HG03558 (cell line): ENCODE measurements around the gene EIPR1.

Experiments used
- ATAC-seq: cut with Tn5 transposase; IDR thresholded peaks from one replicate; pipeline ENCODE4 v1.9.1; 2021; ENCODE audit warnings: moderate number of reproducible peaks; ENCODE audit not compliant: unreplicated experiment; ENCODE audit errors: extremely low read depth

EIPR1 gene

DNA sequence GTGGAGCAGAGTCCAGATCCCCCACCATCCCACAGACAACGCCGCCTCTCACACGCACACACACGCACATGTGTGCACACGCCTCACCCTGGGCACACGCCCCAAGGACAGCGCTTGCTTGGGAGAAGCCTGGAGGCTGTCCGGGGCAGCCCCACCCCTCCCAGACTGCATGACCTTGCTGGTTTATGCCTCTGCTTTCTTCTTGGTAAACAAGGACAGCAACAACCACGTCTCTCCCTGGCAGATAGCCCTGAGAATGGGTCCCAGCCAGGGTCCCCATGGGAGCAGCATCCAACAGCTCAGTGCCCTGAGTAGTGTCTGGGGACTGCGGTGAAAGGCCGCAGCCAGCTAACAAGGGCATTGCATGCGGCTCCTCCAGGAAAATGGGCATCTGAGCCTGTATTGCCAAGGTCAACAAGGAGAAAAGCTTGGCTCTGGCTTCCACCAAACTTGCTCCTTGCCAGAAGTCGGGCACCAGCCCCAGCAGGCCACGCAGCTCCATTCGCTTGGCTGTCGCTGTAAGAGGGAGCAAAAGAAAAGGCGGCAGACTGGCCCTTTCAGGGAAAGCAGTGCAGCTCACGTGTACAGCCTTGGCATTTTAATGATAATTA, 234.6 kb downstream of the EIPR1 start:
- no peak for ATAC-seq

DNA sequence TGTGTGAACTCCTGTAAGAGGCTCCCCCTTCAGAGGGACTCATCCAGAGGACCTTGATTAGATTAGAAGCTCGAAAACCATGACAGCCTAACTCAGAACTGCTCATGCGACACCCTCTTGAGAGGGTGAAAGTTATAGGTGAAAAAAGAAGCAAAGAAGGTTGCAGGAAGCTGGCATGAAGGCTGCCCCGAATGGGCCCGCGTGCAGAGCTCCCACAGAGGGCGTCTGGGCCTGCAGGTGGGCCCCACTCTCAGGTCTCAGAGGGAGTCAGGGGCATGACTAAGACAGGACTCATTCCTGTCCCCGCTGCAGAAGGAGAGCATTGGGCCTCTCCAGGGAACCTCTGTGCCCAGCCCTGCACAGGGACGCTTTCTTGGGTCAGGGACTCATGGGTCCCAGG, 235.4 kb downstream of the EIPR1 start:
- ATAC-seq: no peak

DNA sequence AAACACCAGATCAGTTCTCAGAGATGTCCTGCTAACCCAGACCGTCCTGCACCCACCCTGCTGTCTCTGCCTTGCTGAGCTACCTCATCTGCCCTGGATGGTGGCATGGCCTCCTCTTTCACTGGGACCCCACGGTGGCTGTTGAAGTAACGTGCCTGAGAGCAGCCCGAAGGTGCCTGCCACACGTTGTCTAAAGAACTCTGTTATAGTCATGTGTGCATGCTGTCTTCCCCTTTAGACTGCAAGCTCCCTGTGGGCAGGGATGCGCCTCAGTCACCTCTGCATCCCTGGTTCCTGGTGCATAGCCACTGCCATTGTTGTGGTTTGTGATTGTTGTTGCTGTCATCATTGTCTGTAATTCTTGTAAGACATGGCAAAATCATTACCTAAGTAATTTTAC, 235.9 kb downstream of the EIPR1 start:
- ATAC-seq: no peak

GRCh38 chr2:3139906-3140305, 237.7 kb downstream of the EIPR1 start:
- ATAC-seq: no peak
